ENCODE data around the gene SP140. TPM values are rescaled to one million over a fixed set of nuclear protein-coding genes. Genes with fewer than 3 reads are reported as not detected.

SP140 gene
- total RNA-seq, 4 donors from 2014 or later, result 0.65 to 2.5 (median 2.5) TPM; not detected in 1

- intact Hi-C loops (cut with DNase I), result no loop called here
- H3K27ac ChIP-seq (replicated peaks in 1 of 4), result no peak overlapping the region
- peaks cover 0 to 5% (median 4%) of the 10 kb centered on the region in 4 donors for H3K9me3 ChIP-seq
- no peaks in the 10 kb centered on the region for H3K27me3 ChIP-seq
- no peak for TF ChIP-seq POLR2A (IDR thresholded peaks at IDR 0.05; ENCODE audit: low read depth)
- no peak for TF ChIP-seq EP300 (IDR thresholded peaks at IDR 0.05)
- TF ChIP-seq POLR2AphosphoS5 (IDR thresholded peaks at IDR 0.05), result no peak
- no peak for TF ChIP-seq CTCF (IDR thresholded peaks at IDR 0.05)
- 93% methylated on average over 8 of the region's 9 CpGs for WGBS
- no peak for DNase-seq (ENCODE audit: extremely low spot score)
- H3K36me3 ChIP-seq, result no peaks in the 10 kb centered on the region
- peaks cover 5 to 29% (median 7%) of the 10 kb centered on the region in 4 donors for H3K4me1 ChIP-seq
- no peak overlapping the region for H3K4me3 ChIP-seq
Observed at GRCh38 chr2:230325316-230326243, 100.0 kb downstream of the SP140 start.

GRCh38 chr2:230326453-230327417 is 101.2 kb downstream of the SP140 start, which contains the start of gene SP140L:
TSS of gene SP140L (plus strand) at chr2:230327193. CDS start at chr2:230327270, 77 bp downstream.
- Histone ChIP-seq H3K27me3 (no peaks in the 10 kb centered on the region), H3K4me1 (peaks cover 5 to 29% (median 7%) of the 10 kb centered on the region in 4 donors), H3K9me3 (peaks cover 0 to 5% (median 3%) of the 10 kb centered on the region in 4 donors), H3K27ac (replicated peaks in 1 of 4) (peak within 1 kb of the TSS; percentile 38 to 71 (median 68)), H3K36me3 (no peaks in the 10 kb centered on the region), H3K4me3 (peak within 1 kb of the TSS; percentile 47 to 58 (median 53))
- DNase-seq (ENCODE audit: extremely low spot score), result no peak
- WGBS, result 16% methylated on average over 11 of the region's 11 CpGs
- intact Hi-C loops (cut with DNase I), result no loop called here
- no peak for TF ChIP-seq CTCF (IDR thresholded peaks at IDR 0.05)
- peak; percentile 57 to 72 for TF ChIP-seq POLR2AphosphoS5 (IDR thresholded peaks at IDR 0.05)

GRCh38 chr2:230327418-230328154 is 102.0 kb downstream of the SP140 start:
- no peak for DNase-seq (ENCODE audit: extremely low spot score)
- Histone ChIP-seq H3K9me3 (peaks cover 0 to 4% (median 2%) of the 10 kb centered on the region in 4 donors), H3K36me3 (no peaks in the 10 kb centered on the region), H3K27ac (replicated peaks in 1 of 4) (peak overlapping the region; percentile 38 to 71 (median 68)), H3K4me3 (peak overlapping the region; percentile 47 to 58 (median 53)), H3K27me3 (no peaks in the 10 kb centered on the region), H3K4me1 (peaks cover 5 to 29% (median 7%) of the 10 kb centered on the region in 4 donors)
- intact Hi-C loops (cut with DNase I), result no loop called here
- WGBS, result 72% methylated on average over 5 of the region's 5 CpGs
- TF ChIP-seq CTCF (IDR thresholded peaks at IDR 0.05) (no peak), POLR2AphosphoS5 (IDR thresholded peaks at IDR 0.05) (no peak), POLR2A (IDR thresholded peaks at IDR 0.05; ENCODE audit: low read depth) (no peak), EP300 (IDR thresholded peaks at IDR 0.05) (no peak)

- intact Hi-C loops (cut with DNase I), result no loop called here
- peak overlapping the region in 2 of 4 donors; percentile 56 to 58 for H3K4me3 ChIP-seq
- 91% methylated on average over 8 of the region's 8 CpGs for WGBS
Observed at GRCh38 chr2:230328155-230328458, 102.6 kb downstream of the SP140 start.

More at GRCh38 chr2:230328155-230328458, 102.6 kb downstream of the SP140 start:
- TF ChIP-seq EP300 (IDR thresholded peaks at IDR 0.05) (no peak), POLR2A (IDR thresholded peaks at IDR 0.05; ENCODE audit: low read depth) (no peak), CTCF (IDR thresholded peaks at IDR 0.05) (no peak), POLR2AphosphoS5 (IDR thresholded peaks at IDR 0.05) (no peak)
- peaks cover 5 to 29% (median 7%) of the 10 kb centered on the region in 4 donors for H3K4me1 ChIP-seq
- no peak for DNase-seq (ENCODE audit: extremely low spot score)
- H3K9me3 ChIP-seq, result no peaks in the 10 kb centered on the region
- H3K27me3 ChIP-seq, result no peaks in the 10 kb centered on the region
- no peak overlapping the region for H3K27ac ChIP-seq (replicated peaks in 1 of 4)
- H3K36me3 ChIP-seq, result no peaks in the 10 kb centered on the region

Measured in esophagus muscularis mucosa (tissue), 4 donors.